ENCODE data around the gene SLC9A1. TPM values are rescaled to one million over a fixed set of nuclear protein-coding genes. Genes with fewer than 3 reads are reported as not detected.
A peak's percentile ranks its signal among the peaks of the same experiment; 100 is the strongest.

SLC9A1 gene
- polyA plus RNA-seq, 1 donor = 12.8 TPM

GRCh38 chr1:27102134-27102706 lies 52.7 kb downstream of the SLC9A1 start:
- no peak for DNase-seq

GRCh38 chr1:27101696-27102095 lies 53.2 kb downstream of the SLC9A1 start:
- DNase-seq = no peak

- no peak for DNase-seq
Measured at GRCh38 chr1:27101054-27101491, 53.9 kb downstream of the SLC9A1 start.

- no peak for DNase-seq
Measured at GRCh38 chr1:27100335-27101053, 54.4 kb downstream of the SLC9A1 start.

GRCh38 chr1:27099587-27100334 lies 55.2 kb downstream of the SLC9A1 start:
- DNase-seq = peak; percentile 54

- DNase-seq = peak; percentile 64
Measured at GRCh38 chr1:27099135-27099586, 55.8 kb downstream of the SLC9A1 start.

GRCh38 chr1:27098431-27099134 lies 56.3 kb downstream of the SLC9A1 start:
- DNase-seq = no peak

- peak; percentile 81 for DNase-seq
Measured at GRCh38 chr1:27097484-27097917, 57.4 kb downstream of the SLC9A1 start.

- DNase-seq = no peak
Measured at GRCh38 chr1:27095576-27095975, 59.3 kb downstream of the SLC9A1 start.

GRCh38 chr1:27092888-27093287 lies 62.0 kb downstream of the SLC9A1 start:
- no peak for DNase-seq

- no peak for DNase-seq
Measured at GRCh38 chr1:27090911-27091310, 64.0 kb downstream of the SLC9A1 start.

GRCh38 chr1:27087371-27088220 lies 67.3 kb downstream of the SLC9A1 start:
- DNase-seq = no peak

GRCh38 chr1:27086628-27087027 lies 68.3 kb downstream of the SLC9A1 start:
- no peak for DNase-seq

GRCh38 chr1:27086026-27086425 lies 68.9 kb downstream of the SLC9A1 start:
- DNase-seq = no peak

GRCh38 chr1:27084107-27084506 lies 70.8 kb downstream of the SLC9A1 start:
- no peak for DNase-seq

- DNase-seq = no peak
Measured at GRCh38 chr1:27077968-27078367, 77.0 kb downstream of the SLC9A1 start.

- no peak for DNase-seq
Measured at GRCh38 chr1:27076803-27077202, 78.1 kb downstream of the SLC9A1 start.

GRCh38 chr1:27074175-27074780 lies 80.6 kb downstream of the SLC9A1 start:
- no peak for DNase-seq

- DNase-seq = peak; percentile 31
Measured at GRCh38 chr1:27071049-27071416, 83.9 kb downstream of the SLC9A1 start.

- no peak for DNase-seq
Measured at GRCh38 chr1:27070390-27071048, 84.4 kb downstream of the SLC9A1 start.

GRCh38 chr1:27068922-27069321 lies 86.0 kb downstream of the SLC9A1 start:
- DNase-seq = no peak

All from hindlimb muscle (tissue), 1 donor.